ENCODE results near the gene UBE2D3. TPM values are rescaled to one million over a fixed set of nuclear protein-coding genes. Genes with fewer than 3 reads are reported as not detected.

Gene UBE2D3
- polyA plus RNA-seq, 1 donor from 2014 or later = 373 TPM

DNA sequence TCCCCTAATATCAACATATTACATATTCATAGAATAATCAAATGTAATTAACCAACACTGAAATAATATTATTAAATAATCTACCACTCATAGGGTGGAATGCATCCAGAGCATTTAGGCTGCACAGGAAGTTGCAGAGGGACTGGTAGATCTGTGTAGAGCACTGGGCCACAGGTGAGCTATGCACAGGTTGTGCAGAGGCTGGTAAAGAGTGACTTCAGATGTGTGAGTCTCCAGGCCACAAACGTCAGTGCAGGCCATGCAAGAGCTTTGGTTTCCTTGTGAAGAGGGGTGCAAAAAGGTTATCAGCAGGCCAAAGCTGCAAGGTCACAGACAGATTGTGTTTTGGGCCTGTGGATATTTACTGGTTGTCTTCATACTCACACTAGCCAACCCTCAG is 41.1 kb downstream of the UBE2D3 start:
- Histone ChIP-seq H3K9me3 (ENCODE audit: low read length) (no peaks in the 10 kb centered on the region), H3K9ac (ENCODE audit: low read length) (no peak overlapping the region), H3K36me3 (ENCODE audit: insufficient read depth, low read length) (no peaks in the 10 kb centered on the region), H3K9me2 (ENCODE audit: insufficient read depth, low read length) (no peaks in the 10 kb centered on the region), H3K4me3 (ENCODE audit: low read length) (no peak overlapping the region), H3K4me2 (ENCODE audit: low read length) (no peak overlapping the region), H4K20me1 (ENCODE audit: insufficient read depth) (no peaks in the 10 kb centered on the region), H3F3A (ENCODE audit: insufficient read depth, low read length, poor library complexity, severe bottlenecking) (no peaks in the 10 kb centered on the region), H3K79me2 (replicated peaks; ENCODE audit: insufficient read depth, low read length) (no peaks in the 10 kb centered on the region), H3K27ac (ENCODE audit: low read length) (no peak overlapping the region), H3K27me3 (ENCODE audit: insufficient read depth, low read depth, low read length) (no peaks in the 10 kb centered on the region), H2AFZ (ENCODE audit: low read depth, low read length) (no peak overlapping the region)
- TF ChIP-seq POLR2AphosphoS5 (IDR thresholded peaks at IDR 0.05) (no peak), TAF1 (IDR thresholded peaks at IDR 0.05; ENCODE audit: low read depth) (no peak), EP300 (conservative IDR thresholded peaks at IDR 0.05; ENCODE audit: poor library complexity, severe bottlenecking) (no peak)

DNA sequence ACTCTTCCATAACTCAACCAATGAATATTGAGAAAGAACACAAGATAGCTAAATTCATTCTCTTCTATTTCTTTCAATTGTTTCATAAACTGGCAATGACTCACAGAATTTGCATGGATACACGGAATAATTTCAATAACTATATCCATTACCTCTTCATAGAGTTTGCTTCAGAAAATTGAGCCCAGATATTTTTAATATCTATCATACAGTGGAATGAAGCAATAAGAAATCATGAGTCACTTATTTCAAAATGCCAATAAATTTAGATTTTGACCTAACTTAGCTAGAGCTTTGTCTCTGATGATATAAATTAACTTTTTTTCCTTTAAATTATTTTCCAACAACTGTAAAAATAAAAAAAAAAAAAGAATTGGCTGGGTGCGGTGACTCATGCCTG is 44.3 kb downstream of the UBE2D3 start:
- no peak overlapping the region for H3K27ac ChIP-seq (ENCODE audit: low read length)
- no peak overlapping the region for H3K4me2 ChIP-seq (ENCODE audit: low read length)
- no peaks in the 10 kb centered on the region for H3K9me3 ChIP-seq (ENCODE audit: low read length)
- H3K27me3 ChIP-seq (ENCODE audit: insufficient read depth, low read depth, low read length) = no peaks in the 10 kb centered on the region
- no peaks in the 10 kb centered on the region for H3K36me3 ChIP-seq (ENCODE audit: insufficient read depth, low read length)
- H3K9ac ChIP-seq (ENCODE audit: low read length) = no peak overlapping the region
- H3K4me3 ChIP-seq (ENCODE audit: low read length) = no peak overlapping the region
- no peak overlapping the region for H2AFZ ChIP-seq (ENCODE audit: low read depth, low read length)
- TF ChIP-seq POLR2AphosphoS5 (IDR thresholded peaks at IDR 0.05) = no peak
- no peak for TF ChIP-seq EZH2 (IDR thresholded peaks at IDR 0.05; ENCODE audit: borderline replicate concordance, insufficient read depth, low read length, poor library complexity, severe bottlenecking)
- no peak for TF ChIP-seq SMC3 (conservative IDR thresholded peaks at IDR 0.05; ENCODE audit: poor library complexity)
- no peak for TF ChIP-seq MXI1 (conservative IDR thresholded peaks at IDR 0.05; ENCODE audit: poor library complexity, severe bottlenecking)
- TF ChIP-seq EP300 (conservative IDR thresholded peaks at IDR 0.05; ENCODE audit: poor library complexity, severe bottlenecking) = no peak
- TF ChIP-seq RAD21 (conservative IDR thresholded peaks at IDR 0.05) = no peak
- H3K9me2 ChIP-seq (ENCODE audit: insufficient read depth, low read length) = no peaks in the 10 kb centered on the region
- no peaks in the 10 kb centered on the region for H4K20me1 ChIP-seq (ENCODE audit: insufficient read depth)
- H3K79me2 ChIP-seq (replicated peaks; ENCODE audit: insufficient read depth, low read length) = no peaks in the 10 kb centered on the region
- H3F3A ChIP-seq (ENCODE audit: insufficient read depth, low read length, poor library complexity, severe bottlenecking) = no peaks in the 10 kb centered on the region

DNA sequence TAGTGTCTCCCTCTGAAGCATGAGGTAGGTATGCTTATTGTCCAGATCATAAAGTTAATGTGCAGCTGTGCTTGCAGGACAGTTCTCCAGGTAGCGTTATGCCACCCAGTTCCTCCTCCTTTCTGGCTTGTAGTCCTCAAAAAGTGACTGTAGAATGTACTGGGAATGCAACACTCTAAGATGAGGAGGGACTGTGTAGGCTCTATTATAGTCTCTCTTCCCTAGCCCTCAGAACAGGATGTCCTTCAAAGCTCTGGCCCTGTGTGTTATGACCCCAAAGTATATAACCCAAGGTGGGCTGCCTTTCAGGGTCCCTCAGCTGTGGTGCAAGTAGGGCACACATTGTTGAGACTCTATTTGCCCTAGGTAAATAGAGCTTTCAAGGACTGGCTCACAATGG is 45.8 kb downstream of the UBE2D3 start:
- no peaks in the 10 kb centered on the region for H3F3A ChIP-seq (ENCODE audit: insufficient read depth, low read length, poor library complexity, severe bottlenecking)
- no peak overlapping the region for H3K4me3 ChIP-seq (ENCODE audit: low read length)
- no peak overlapping the region for H2AFZ ChIP-seq (ENCODE audit: low read depth, low read length)
- H3K79me2 ChIP-seq (replicated peaks; ENCODE audit: insufficient read depth, low read length) = no peaks in the 10 kb centered on the region
- H3K27me3 ChIP-seq (ENCODE audit: insufficient read depth, low read depth, low read length) = no peaks in the 10 kb centered on the region
- H3K9me3 ChIP-seq (ENCODE audit: low read length) = no peaks in the 10 kb centered on the region
- no peaks in the 10 kb centered on the region for H3K36me3 ChIP-seq (ENCODE audit: insufficient read depth, low read length)
- no peak overlapping the region for H3K27ac ChIP-seq (ENCODE audit: low read length)
- no peak overlapping the region for H3K4me2 ChIP-seq (ENCODE audit: low read length)
- no peak for TF ChIP-seq MXI1 (conservative IDR thresholded peaks at IDR 0.05; ENCODE audit: poor library complexity, severe bottlenecking)
- TF ChIP-seq, protein P1, sequence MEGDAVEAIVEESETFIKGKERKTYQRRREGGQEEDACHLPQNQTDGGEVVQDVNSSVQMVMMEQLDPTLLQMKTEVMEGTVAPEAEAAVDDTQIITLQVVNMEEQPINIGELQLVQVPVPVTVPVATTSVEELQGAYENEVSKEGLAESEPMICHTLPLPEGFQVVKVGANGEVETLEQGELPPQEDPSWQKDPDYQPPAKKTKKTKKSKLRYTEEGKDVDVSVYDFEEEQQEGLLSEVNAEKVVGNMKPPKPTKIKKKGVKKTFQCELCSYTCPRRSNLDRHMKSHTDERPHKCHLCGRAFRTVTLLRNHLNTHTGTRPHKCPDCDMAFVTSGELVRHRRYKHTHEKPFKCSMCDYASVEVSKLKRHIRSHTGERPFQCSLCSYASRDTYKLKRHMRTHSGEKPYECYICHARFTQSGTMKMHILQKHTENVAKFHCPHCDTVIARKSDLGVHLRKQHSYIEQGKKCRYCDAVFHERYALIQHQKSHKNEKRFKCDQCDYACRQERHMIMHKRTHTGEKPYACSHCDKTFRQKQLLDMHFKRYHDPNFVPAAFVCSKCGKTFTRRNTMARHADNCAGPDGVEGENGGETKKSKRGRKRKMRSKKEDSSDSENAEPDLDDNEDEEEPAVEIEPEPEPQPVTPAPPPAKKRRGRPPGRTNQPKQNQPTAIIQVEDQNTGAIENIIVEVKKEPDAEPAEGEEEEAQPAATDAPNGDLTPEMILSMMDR (IDR thresholded peaks at IDR 0.05; ENCODE audit: poor library complexity, severe bottlenecking) = no peak
- no peak for TF ChIP-seq EP300 (conservative IDR thresholded peaks at IDR 0.05; ENCODE audit: poor library complexity, severe bottlenecking)
- no peak for TF ChIP-seq POLR2AphosphoS5 (IDR thresholded peaks at IDR 0.05)
- TF ChIP-seq SMC3 (conservative IDR thresholded peaks at IDR 0.05; ENCODE audit: poor library complexity) = no peak
- TF ChIP-seq RAD21 (conservative IDR thresholded peaks at IDR 0.05) = no peak
- no peak for TF ChIP-seq EZH2 (IDR thresholded peaks at IDR 0.05; ENCODE audit: borderline replicate concordance, insufficient read depth, low read length, poor library complexity, severe bottlenecking)
- no peak for TF ChIP-seq TAF1 (IDR thresholded peaks at IDR 0.05; ENCODE audit: low read depth)
- TF ChIP-seq, protein P2, sequence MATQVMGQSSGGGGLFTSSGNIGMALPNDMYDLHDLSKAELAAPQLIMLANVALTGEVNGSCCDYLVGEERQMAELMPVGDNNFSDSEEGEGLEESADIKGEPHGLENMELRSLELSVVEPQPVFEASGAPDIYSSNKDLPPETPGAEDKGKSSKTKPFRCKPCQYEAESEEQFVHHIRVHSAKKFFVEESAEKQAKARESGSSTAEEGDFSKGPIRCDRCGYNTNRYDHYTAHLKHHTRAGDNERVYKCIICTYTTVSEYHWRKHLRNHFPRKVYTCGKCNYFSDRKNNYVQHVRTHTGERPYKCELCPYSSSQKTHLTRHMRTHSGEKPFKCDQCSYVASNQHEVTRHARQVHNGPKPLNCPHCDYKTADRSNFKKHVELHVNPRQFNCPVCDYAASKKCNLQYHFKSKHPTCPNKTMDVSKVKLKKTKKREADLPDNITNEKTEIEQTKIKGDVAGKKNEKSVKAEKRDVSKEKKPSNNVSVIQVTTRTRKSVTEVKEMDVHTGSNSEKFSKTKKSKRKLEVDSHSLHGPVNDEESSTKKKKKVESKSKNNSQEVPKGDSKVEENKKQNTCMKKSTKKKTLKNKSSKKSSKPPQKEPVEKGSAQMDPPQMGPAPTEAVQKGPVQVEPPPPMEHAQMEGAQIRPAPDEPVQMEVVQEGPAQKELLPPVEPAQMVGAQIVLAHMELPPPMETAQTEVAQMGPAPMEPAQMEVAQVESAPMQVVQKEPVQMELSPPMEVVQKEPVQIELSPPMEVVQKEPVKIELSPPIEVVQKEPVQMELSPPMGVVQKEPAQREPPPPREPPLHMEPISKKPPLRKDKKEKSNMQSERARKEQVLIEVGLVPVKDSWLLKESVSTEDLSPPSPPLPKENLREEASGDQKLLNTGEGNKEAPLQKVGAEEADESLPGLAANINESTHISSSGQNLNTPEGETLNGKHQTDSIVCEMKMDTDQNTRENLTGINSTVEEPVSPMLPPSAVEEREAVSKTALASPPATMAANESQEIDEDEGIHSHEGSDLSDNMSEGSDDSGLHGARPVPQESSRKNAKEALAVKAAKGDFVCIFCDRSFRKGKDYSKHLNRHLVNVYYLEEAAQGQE (IDR thresholded peaks at IDR 0.05; ENCODE audit: borderline replicate concordance) = no peak
- H3K9ac ChIP-seq (ENCODE audit: low read length) = no peak overlapping the region
- no peaks in the 10 kb centered on the region for H3K9me2 ChIP-seq (ENCODE audit: insufficient read depth, low read length)
- no peaks in the 10 kb centered on the region for H4K20me1 ChIP-seq (ENCODE audit: insufficient read depth)

Measured in neural cell (in vitro differentiated cells).